ENCODE results near the gene C5orf58.

The C5orf58 gene

GRCh38 chr5:170256571-170256970 is 23.8 kb downstream of the C5orf58 start:
- H3K4me2 ChIP-seq (ENCODE audit: low read length): no peak overlapping the region
- H3K27ac ChIP-seq (ENCODE audit: low read depth, low read length, poor library complexity, severe bottlenecking): no peak overlapping the region
- H3F3A ChIP-seq (ENCODE audit: insufficient read depth, low read length): no peaks in the 10 kb centered on the region
- H3K27me3 ChIP-seq (ENCODE audit: insufficient read depth, low read length): peaks cover 6% of the 10 kb centered on the region; the same call in 1 of the 2 replicates
- H3K79me2 ChIP-seq (ENCODE audit: insufficient read depth, low read length): no peaks in the 10 kb centered on the region
- H3K9me3 ChIP-seq (ENCODE audit: low read length): no peaks in the 10 kb centered on the region
- no peaks in the 10 kb centered on the region for H3K4me1 ChIP-seq (ENCODE audit: insufficient read depth, low read length, severe bottlenecking)
- H4K20me1 ChIP-seq (ENCODE audit: insufficient read depth, low read length): no peaks in the 10 kb centered on the region
- no peak for TF ChIP-seq EZH2 (IDR thresholded peaks at IDR 0.05; ENCODE audit: borderline replicate concordance, low read length)
- no peak for TF ChIP-seq CTCF (IDR thresholded peaks at IDR 0.05; ENCODE audit: low read length)
- no peak overlapping the region for H3K4me3 ChIP-seq (ENCODE audit: low read depth, low read length, poor library complexity, severe bottlenecking)
- no peak overlapping the region for H2AFZ ChIP-seq (ENCODE audit: low read length)
- no peaks in the 10 kb centered on the region for H3K9me2 ChIP-seq (ENCODE audit: low read depth, low read length)
- H3K36me3 ChIP-seq (ENCODE audit: insufficient read depth, low read length): no peaks in the 10 kb centered on the region
- H3K9ac ChIP-seq (ENCODE audit: low read length): no peak overlapping the region

- Histone ChIP-seq H4K20me1 (ENCODE audit: insufficient read depth, low read length) (no peaks in the 10 kb centered on the region), H3K27me3 (ENCODE audit: insufficient read depth, low read length) (0 out of 2 replicates have a peak, but pooled peaks cover 3% of the 10 kb centered on the region), H3K27ac (ENCODE audit: low read depth, low read length, poor library complexity, severe bottlenecking) (no peak overlapping the region), H3K4me2 (ENCODE audit: low read length) (no peak overlapping the region), H3F3A (ENCODE audit: insufficient read depth, low read length) (no peaks in the 10 kb centered on the region), H3K36me3 (ENCODE audit: insufficient read depth, low read length) (no peaks in the 10 kb centered on the region), H2AFZ (ENCODE audit: low read length) (no peak overlapping the region), H3K9me2 (ENCODE audit: low read depth, low read length) (no peaks in the 10 kb centered on the region), H3K9me3 (ENCODE audit: low read length) (no peaks in the 10 kb centered on the region), H3K9ac (ENCODE audit: low read length) (no peak overlapping the region), H3K4me1 (ENCODE audit: insufficient read depth, low read length, severe bottlenecking) (no peaks in the 10 kb centered on the region), H3K4me3 (ENCODE audit: low read depth, low read length, poor library complexity, severe bottlenecking) (no peak overlapping the region), H3K79me2 (ENCODE audit: insufficient read depth, low read length) (no peaks in the 10 kb centered on the region)
- TF ChIP-seq EZH2 (IDR thresholded peaks at IDR 0.05; ENCODE audit: borderline replicate concordance, low read length): no peak
- TF ChIP-seq CTCF (IDR thresholded peaks at IDR 0.05; ENCODE audit: low read length): no peak
Measured at GRCh38 chr5:170257370-170257769, 24.6 kb downstream of the C5orf58 start.

- Histone ChIP-seq H4K20me1 (ENCODE audit: insufficient read depth, low read length) (no peaks in the 10 kb centered on the region), H3K9ac (ENCODE audit: low read length) (no peak overlapping the region), H2AFZ (ENCODE audit: low read length) (no peak overlapping the region), H3K4me2 (ENCODE audit: low read length) (no peak overlapping the region), H3F3A (ENCODE audit: insufficient read depth, low read length) (no peaks in the 10 kb centered on the region), H3K9me2 (ENCODE audit: low read depth, low read length) (no peaks in the 10 kb centered on the region), H3K27ac (ENCODE audit: low read depth, low read length, poor library complexity, severe bottlenecking) (no peak overlapping the region), H3K79me2 (ENCODE audit: insufficient read depth, low read length) (no peaks in the 10 kb centered on the region), H3K4me3 (ENCODE audit: low read depth, low read length, poor library complexity, severe bottlenecking) (no peak overlapping the region), H3K4me1 (ENCODE audit: insufficient read depth, low read length, severe bottlenecking) (no peaks in the 10 kb centered on the region), H3K9me3 (ENCODE audit: low read length) (no peaks in the 10 kb centered on the region), H3K27me3 (ENCODE audit: insufficient read depth, low read length) (no peaks in the 10 kb centered on the region), H3K36me3 (ENCODE audit: insufficient read depth, low read length) (no peaks in the 10 kb centered on the region)
- TF ChIP-seq EZH2 (IDR thresholded peaks at IDR 0.05; ENCODE audit: borderline replicate concordance, low read length): no peak
- no peak for TF ChIP-seq CTCF (IDR thresholded peaks at IDR 0.05; ENCODE audit: low read length)
Measured at GRCh38 chr5:170261528-170262043, 28.8 kb downstream of the C5orf58 start.

All from OCI-LY1 (cell line).